IMR-90 (cell line): ENCODE results near the gene ESR2.

Experiments used
- CTCF ChIP-seq: conservative IDR thresholded peaks from 2 replicates; pipeline ENCODE4 v1.5.1; 2012; ENCODE audit warnings: mild to moderate bottlenecking, low read depth, low read length, improper control_type of control experiment
- ELK1 ChIP-seq: fragments of 150-350 bp; IDR thresholded peaks from 2 replicates; pipeline ENCODE4 v1.6.1; 2016; ENCODE audit warnings: low read depth, mild to moderate bottlenecking, low read length, moderate library complexity, borderline replicate concordance
- FOS ChIP-seq: fragments of 150-350 bp; IDR thresholded peaks from 2 replicates; pipeline ENCODE4 v1.6.1; 2016; ENCODE audit warnings: low read depth, low read length
- MXI1 ChIP-seq: IDR thresholded peaks from 2 replicates; pipeline ENCODE4 v1.6.1; 2012; ENCODE audit warnings: low read depth, mild to moderate bottlenecking, low read length, moderate library complexity, borderline replicate concordance
- POLR2A ChIP-seq: IDR thresholded peaks from 2 replicates; pipeline ENCODE4 v1.6.1; 2012; ENCODE audit warnings: mild to moderate bottlenecking, low read depth, low read length
- RFX5 ChIP-seq: IDR thresholded peaks from 2 replicates; pipeline ENCODE4 v1.8.0; 2012; ENCODE audit warnings: low read depth, mild to moderate bottlenecking, low read length, moderate library complexity
- SMC3 ChIP-seq: fragments of 150-350 bp; IDR thresholded peaks from 2 replicates; pipeline ENCODE4 v1.6.1; 2016; ENCODE audit warnings: low read depth, mild to moderate bottlenecking, antibody characterized with exemption, low read length, moderate library complexity
- USF2 ChIP-seq: fragments of 150-350 bp; IDR thresholded peaks from 2 replicates; pipeline ENCODE4 v1.6.1; 2017; ENCODE audit warnings: mild to moderate bottlenecking, antibody characterized with exemption, low read length, low read depth

DNA sequence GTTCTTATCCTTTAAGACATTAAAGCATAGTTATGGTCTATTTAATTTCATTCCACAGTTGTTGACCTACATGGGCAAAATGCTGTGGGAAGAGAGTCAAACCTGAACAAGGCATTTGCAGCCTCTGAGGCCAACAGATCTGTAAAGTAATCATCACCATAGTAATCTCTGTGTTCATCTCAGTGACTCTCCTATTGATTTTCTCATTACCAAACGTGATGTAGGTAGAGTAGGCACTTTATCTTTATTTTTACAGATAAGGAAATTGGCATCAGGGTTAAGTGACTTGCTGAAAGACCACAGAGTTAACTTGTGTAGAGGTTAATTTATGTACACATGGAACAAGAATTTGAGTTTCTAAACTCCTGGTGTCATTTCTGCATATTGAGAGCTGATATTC is 203.0 kb downstream of the ESR2 start:
- TF ChIP-seq ELK1 = no peak
- no peak for TF ChIP-seq CTCF
- TF ChIP-seq POLR2A = no peak
- TF ChIP-seq SMC3 = no peak
- no peak for TF ChIP-seq FOS
- TF ChIP-seq USF2 = no peak
- TF ChIP-seq MXI1 = no peak
- TF ChIP-seq RFX5 = no peak
